ENCODE data around the gene KDF1. TPM values are rescaled to one million over a fixed set of nuclear protein-coding genes. Genes with fewer than 3 reads are reported as not detected.

KDF1 gene
- total and polyA plus RNA-seq, 2 of the 13 experiments (the other 11 are each of a cell fraction or from before 2014, with no cell fraction given), result 1.9 to 4.9 TPM

GRCh38 chr1:27001570-27002360 lies 41.5 kb upstream of the KDF1 start (continued):
- TF ChIP-seq, protein P1, sequence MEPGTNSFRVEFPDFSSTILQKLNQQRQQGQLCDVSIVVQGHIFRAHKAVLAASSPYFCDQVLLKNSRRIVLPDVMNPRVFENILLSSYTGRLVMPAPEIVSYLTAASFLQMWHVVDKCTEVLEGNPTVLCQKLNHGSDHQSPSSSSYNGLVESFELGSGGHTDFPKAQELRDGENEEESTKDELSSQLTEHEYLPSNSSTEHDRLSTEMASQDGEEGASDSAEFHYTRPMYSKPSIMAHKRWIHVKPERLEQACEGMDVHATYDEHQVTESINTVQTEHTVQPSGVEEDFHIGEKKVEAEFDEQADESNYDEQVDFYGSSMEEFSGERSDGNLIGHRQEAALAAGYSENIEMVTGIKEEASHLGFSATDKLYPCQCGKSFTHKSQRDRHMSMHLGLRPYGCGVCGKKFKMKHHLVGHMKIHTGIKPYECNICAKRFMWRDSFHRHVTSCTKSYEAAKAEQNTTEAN (CRISPR knock-in tag; conservative IDR thresholded peaks at IDR 0.05), result no peak
- TF ChIP-seq ZNF616 (CRISPR knock-in tag; IDR thresholded peaks at IDR 0.05; ENCODE audit: low read depth) (no peak), NFIC (IDR thresholded peaks at IDR 0.05; ENCODE audit: low read length) (no peak), IKZF1 (IDR thresholded peaks at IDR 0.05) (no peak), TAF15 (IDR thresholded peaks at IDR 0.05; ENCODE audit: low read depth, low read length, poor library complexity, severe bottlenecking) (no peak), ZNF563 (CRISPR knock-in tag; IDR thresholded peaks at IDR 0.05) (no peak), TBP (CRISPR knock-in tag; IDR thresholded peaks at IDR 0.05) (no peak), NR2F6 (IDR thresholded peaks at IDR 0.05) (peak; percentile 76), NR2F6 (CRISPR knock-in tag; IDR thresholded peaks at IDR 0.05) (peak; percentile 63), ZNF331 (CRISPR knock-in tag; IDR thresholded peaks at IDR 0.05) (0 out of 2 replicates have a peak, but pooled peaks have one; percentile 13), GATAD2A (CRISPR knock-in tag; IDR thresholded peaks at IDR 0.05) (0 out of 2 replicates have a peak, but pooled peaks have one; percentile 15), ZNF260 (CRISPR knock-in tag; IDR thresholded peaks at IDR 0.05; ENCODE audit: borderline replicate concordance, low read depth) (no peak), ZNF670 (CRISPR knock-in tag; IDR thresholded peaks at IDR 0.05; ENCODE audit: borderline replicate concordance) (0 out of 2 replicates have a peak, but pooled peaks have one; percentile 54), RARG (CRISPR knock-in tag; IDR thresholded peaks at IDR 0.05; ENCODE audit: low read depth) (no peak), ZMYM2 (CRISPR knock-in tag; IDR thresholded peaks at IDR 0.05) (no peak), SMARCC2 (IDR thresholded peaks at IDR 0.05) (no peak), ZNF446 (CRISPR knock-in tag; IDR thresholded peaks at IDR 0.05) (no peak), HOMEZ (CRISPR knock-in tag; IDR thresholded peaks at IDR 0.05; ENCODE audit: low read depth) (no peak), RFX5 (IDR thresholded peaks at IDR 0.05; ENCODE audit: low read depth, low read length) (no peak), ZMYM3 (CRISPR knock-in tag; IDR thresholded peaks at IDR 0.05) (no peak), ZNF644 (CRISPR knock-in tag; IDR thresholded peaks at IDR 0.05; ENCODE audit: low read depth) (no peak), SOX5 (CRISPR knock-in tag; IDR thresholded peaks at IDR 0.05; ENCODE audit: borderline replicate concordance) (no peak), ZFY (CRISPR knock-in tag; IDR thresholded peaks at IDR 0.05) (peak; percentile 34; the same call in 1 of the 2 replicates)
- TF ChIP-seq, protein P2, sequence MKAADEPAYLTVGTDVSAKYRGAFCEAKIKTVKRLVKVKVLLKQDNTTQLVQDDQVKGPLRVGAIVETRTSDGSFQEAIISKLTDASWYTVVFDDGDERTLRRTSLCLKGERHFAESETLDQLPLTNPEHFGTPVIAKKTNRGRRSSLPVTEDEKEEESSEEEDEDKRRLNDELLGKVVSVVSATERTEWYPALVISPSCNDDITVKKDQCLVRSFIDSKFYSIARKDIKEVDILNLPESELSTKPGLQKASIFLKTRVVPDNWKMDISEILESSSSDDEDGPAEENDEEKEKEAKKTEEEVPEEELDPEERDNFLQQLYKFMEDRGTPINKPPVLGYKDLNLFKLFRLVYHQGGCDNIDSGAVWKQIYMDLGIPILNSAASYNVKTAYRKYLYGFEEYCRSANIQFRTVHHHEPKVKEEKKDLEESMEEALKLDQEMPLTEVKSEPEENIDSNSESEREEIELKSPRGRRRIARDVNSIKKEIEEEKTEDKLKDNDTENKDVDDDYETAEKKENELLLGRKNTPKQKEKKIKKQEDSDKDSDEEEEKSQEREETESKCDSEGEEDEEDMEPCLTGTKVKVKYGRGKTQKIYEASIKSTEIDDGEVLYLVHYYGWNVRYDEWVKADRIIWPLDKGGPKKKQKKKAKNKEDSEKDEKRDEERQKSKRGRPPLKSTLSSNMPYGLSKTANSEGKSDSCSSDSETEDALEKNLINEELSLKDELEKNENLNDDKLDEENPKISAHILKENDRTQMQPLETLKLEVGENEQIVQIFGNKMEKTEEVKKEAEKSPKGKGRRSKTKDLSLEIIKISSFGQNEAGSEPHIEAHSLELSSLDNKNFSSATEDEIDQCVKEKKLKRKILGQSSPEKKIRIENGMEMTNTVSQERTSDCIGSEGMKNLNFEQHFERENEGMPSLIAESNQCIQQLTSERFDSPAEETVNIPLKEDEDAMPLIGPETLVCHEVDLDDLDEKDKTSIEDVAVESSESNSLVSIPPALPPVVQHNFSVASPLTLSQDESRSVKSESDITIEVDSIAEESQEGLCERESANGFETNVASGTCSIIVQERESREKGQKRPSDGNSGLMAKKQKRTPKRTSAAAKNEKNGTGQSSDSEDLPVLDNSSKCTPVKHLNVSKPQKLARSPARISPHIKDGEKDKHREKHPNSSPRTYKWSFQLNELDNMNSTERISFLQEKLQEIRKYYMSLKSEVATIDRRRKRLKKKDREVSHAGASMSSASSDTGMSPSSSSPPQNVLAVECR (CRISPR knock-in tag; IDR thresholded peaks at IDR 0.05; ENCODE audit: borderline replicate concordance), result peak; percentile 22; the same call in 1 of the 2 replicates
- TF ChIP-seq, protein P3, sequence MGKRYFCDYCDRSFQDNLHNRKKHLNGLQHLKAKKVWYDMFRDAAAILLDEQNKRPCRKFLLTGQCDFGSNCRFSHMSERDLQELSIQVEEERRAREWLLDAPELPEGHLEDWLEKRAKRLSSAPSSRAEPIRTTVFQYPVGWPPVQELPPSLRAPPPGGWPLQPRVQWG (CRISPR knock-in tag; IDR thresholded peaks at IDR 0.05; ENCODE audit: borderline replicate concordance, low read depth), result no peak
